Measurements from ENCODE around the gene ABCD1.

GRCh38 chrX:153733651-153734240 is 9.1 kb downstream of the ABCD1 start:
- no peak for TF ChIP-seq CTCF (IDR thresholded peaks at IDR 0.05)
- TF ChIP-seq POLR2A (IDR thresholded peaks at IDR 0.05), result no peak
